T-helper 17 cell (primary cell): ENCODE measurements around the gene TMEM179B. TPM values are rescaled to one million over a fixed set of nuclear protein-coding genes. Genes with fewer than 3 reads are reported as not detected.
"Not testable (repeated sequence)": the region's sequence is repeated elsewhere in the genome, so short reads cannot be mapped to it uniquely, and the experiment has no call there.

Experiments
- ATAC-seq: fragments of 150-1000 bp; cut with Tn5 transposase; 2 replicates; pipeline ENCODE4 v1.10.0; 2021; ENCODE audit warnings: mild to moderate bottlenecking, moderate library complexity
- DNase-seq, 3 donors: peaks; one replicate each; pipeline versions ENCODE4 v3.0.0 to v3.0.0-alpha.2; 2020 to 2021
- H3K9me3 ChIP-seq: one replicate; pipeline ENCODE4 v1.7.0; 2013; ENCODE audit warnings: low read length, mild to moderate bottlenecking; ENCODE audit not compliant: control insufficient read depth, poor library complexity, severe bottlenecking
- H3K27ac Mint-ChIP-seq: one replicate; pipeline ENCODE4 v1.8.0; 2022; ENCODE audit warnings: mild to moderate bottlenecking, moderate library complexity, mixed read lengths
- H3K27me3 Mint-ChIP-seq: one replicate; pipeline ENCODE4 v1.8.0; 2022; ENCODE audit warnings: mixed read lengths
- H3K36me3 Mint-ChIP-seq: one replicate; pipeline ENCODE4 v1.8.0; 2022; ENCODE audit warnings: low read depth, mixed read lengths
- H3K4me1 Mint-ChIP-seq: one replicate; pipeline ENCODE4 v1.8.0; 2022; ENCODE audit warnings: mild to moderate bottlenecking, mixed read lengths
- H3K4me3 Mint-ChIP-seq: one replicate; pipeline ENCODE4 v1.8.0; 2022; ENCODE audit warnings: mild to moderate bottlenecking, moderate library complexity, mixed read lengths
- total RNA-seq, 4 donors: library from RNA in 2 of 4; stranded (reverse) in 2 of 4; gene quantifications; one replicate each; pipeline ENCODE4 v1.2.3 and lab custom pipeline; 2022 to 2026

TMEM179B gene, protein sequence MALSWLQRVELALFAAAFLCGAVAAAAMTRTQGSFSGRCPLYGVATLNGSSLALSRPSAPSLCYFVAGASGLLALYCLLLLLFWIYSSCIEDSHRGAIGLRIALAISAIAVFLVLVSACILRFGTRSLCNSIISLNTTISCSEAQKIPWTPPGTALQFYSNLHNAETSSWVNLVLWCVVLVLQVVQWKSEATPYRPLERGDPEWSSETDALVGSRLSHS
- total RNA-seq: 10 to 100 TPM; 20.5 to 27.7 TPM
- total RNA-seq (lab: John Stamatoyannopoulos, UW): 17.3 to 24.7 reads per million in 2 donors

DNA sequence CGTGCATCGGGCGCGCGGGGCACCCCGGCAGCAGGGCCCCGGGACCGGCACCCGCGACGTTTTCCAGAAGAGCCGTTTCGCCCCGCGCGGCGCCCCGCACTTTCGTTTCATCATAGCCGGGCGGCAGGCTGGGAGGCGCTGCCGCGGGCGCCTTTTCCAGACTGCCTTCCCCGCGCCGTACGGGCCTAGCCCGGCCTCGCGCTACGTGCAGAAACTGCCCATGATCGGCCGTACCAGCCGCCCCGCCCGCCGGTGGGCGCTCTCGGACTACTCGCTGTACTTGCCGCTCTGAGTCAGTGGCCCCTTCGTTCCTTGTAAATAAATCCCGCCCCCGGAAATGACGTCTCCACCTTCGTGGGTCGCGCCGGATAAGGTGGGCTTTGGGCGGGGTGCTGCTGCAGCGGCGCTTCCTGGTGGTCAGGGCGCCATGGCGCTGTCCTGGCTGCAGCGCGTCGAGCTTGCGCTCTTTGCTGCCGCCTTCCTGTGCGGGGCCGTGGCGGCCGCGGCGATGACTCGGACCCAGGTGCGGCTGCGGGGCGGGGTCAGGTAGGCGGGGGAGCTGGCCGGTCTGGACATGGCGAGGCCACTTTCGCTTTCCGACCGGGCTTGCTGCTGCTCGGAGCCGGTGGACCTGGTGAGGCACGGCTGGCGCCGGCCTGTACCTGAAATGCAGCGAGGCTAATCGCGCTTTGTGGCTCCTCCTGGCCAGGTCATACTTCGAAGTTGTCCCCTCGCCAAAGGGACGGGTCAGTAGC is at the start of gene TMEM179B:
TSS of gene TMEM179B (plus strand) at position 398 of the 755 bp plus-strand sequence. CDS start at position 428, 30 bp downstream.
- ATAC-seq (peak; percentile 73), DNase-seq (peak; percentile 88 to 93 (median 91))
- peaks cover 36% of the 10 kb centered on the region for H3K4me1 Mint-ChIP-seq
- H3K9me3 ChIP-seq: no peaks in the 10 kb centered on the region
- H3K27me3 Mint-ChIP-seq: no peaks in the 10 kb centered on the region
- peak within 1 kb of the TSS; percentile 95 for H3K4me3 Mint-ChIP-seq
- peak within 1 kb of the TSS; percentile 93 for H3K27ac Mint-ChIP-seq
- H3K36me3 Mint-ChIP-seq: no peaks in the 10 kb centered on the region

DNA sequence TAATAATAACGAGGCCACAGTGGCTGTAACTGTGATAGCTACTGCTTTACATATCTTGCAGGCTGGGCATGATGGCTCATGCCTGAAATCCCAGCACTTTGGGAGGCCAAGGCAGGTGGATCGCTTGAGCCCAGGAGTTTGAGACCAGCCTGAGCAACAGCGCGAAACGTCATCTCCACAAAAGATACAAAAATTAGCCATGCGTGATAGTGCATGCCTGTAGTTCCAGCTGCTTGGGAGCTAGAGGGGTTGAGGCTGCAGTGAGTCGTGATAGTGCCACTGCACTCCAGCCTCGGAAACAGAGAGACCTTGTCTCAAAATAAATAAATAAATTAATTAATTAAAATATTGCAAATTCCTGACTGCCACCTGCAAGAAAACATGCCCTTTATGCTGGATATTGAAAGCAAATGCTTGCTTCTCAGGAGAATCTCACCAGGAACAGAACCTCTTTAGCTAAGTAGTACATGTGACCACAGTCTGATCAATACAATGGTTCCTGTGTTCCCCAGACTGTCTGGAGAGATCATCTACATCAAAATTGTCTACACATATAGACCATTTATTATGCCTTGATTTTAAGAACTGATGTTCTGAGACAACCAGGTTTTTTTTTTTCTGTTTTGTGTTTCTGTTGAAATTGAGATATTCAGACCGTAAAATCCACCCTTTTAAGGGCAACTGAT is 39.6 kb upstream of the TMEM179B start:
- Mint-ChIP-seq H3K27ac (no peak overlapping the region), H3K4me3 (no peak overlapping the region)
- DNase-seq: no peak

DNA sequence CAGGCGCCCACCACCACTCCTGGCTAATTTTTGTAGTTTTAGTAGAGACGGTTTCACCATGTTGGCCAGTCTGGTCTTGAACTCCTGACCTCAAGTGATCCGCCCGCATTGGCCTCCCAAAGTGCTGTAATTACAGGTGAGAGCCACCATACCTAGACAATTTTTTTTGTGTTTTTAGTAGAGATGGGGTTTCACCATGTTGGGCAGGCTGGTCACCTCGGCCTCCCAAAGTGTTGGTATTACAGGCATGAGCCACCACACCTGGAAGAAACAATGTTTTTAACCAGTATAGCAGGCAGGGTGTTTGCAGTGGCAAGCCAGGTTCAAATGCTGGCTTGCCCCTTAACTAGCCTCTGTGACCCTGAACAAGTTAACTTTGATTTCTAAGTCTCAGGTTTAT is 37.3 kb upstream of the TMEM179B start:
- H3K27ac Mint-ChIP-seq, H3K27me3 Mint-ChIP-seq, H3K9me3 ChIP-seq, DNase-seq, ATAC-seq, H3K36me3 Mint-ChIP-seq, H3K4me3 Mint-ChIP-seq: not testable (repeated sequence)
- peaks cover 13% of the 10 kb centered on the region for H3K4me1 Mint-ChIP-seq

More for the DNA sequence above, 39.6 kb upstream of the TMEM179B start:
- no peak for ATAC-seq
- H3K4me1 Mint-ChIP-seq: peaks cover 8% of the 10 kb centered on the region
- H3K9me3 ChIP-seq: no peaks in the 10 kb centered on the region
- no peaks in the 10 kb centered on the region for H3K36me3 Mint-ChIP-seq
- H3K27me3 Mint-ChIP-seq: no peaks in the 10 kb centered on the region

DNA sequence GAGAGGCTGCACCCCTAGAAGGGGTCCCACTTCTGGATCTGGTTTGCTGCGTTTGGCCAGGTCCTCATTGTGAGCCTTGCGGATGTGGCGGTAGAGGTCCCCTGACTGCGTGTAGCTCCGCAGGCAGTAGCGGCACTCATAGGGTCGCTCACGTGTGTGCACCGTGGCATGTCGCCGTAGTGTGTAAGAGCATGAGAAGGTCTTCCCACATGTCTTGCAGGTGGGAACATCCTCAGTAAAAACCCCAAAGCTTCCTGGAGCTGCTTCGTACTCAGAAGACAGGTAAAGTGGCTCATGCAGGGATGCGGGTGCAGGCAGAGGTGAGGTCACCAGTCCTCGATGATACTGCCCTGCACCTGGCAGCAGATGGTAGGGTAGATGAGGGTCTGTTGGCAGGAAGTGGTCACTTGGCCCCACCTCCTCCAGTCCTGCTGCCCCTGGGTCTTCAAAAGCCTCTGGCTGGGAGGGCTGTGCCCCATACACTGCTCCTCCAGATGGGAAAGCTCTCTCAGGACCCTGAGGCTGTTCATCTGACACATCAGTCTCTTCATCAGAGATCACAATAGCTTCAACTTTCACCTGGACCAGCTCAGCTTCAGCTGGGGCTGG is 34.9 kb upstream of the TMEM179B start:
- no peak overlapping the region for H3K27ac Mint-ChIP-seq
- no peak for DNase-seq
- H3K4me3 Mint-ChIP-seq: no peak overlapping the region

DNA sequence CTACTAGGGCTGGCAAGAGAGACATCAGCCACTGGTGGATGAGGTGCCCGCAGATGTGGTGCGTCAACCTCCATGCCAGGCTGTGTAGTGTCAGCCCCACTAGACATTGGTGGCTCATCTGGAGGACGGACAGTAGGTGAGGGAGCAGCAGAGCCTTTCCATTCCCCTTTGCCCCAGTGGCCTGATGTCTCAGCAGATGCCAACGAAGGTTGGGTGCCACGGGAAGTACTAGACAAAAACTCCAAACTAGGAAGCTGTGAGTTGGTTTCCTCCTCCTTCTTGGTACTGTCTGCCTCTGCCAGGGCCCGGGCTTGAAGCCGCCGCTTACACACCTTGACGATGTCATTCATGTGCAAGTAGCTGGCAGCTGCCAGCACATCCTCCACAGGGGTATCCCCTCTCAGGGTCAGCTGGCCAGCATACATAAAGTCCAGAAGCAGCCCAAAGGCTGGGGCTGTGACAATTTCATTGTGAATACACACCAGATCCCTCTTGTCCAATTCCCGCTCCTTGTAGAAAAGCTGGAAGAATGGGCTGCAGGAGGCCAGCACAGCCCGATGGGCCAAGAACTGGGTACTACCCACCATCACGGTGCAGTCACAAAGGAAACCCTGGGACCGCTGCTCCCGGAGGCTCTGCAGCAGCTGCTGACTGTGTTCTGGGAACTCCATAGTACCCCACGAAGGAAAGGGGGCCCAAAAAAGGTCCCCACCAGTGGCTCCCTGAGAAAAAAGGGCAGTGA is 34.0 kb upstream of the TMEM179B start:
- Mint-ChIP-seq H3K36me3 (no peaks in the 10 kb centered on the region), H3K4me3 (peak overlapping the region; percentile 98)

More for the DNA sequence above, 34.9 kb upstream of the TMEM179B start:
- H3K9me3 ChIP-seq: no peaks in the 10 kb centered on the region
- H3K36me3 Mint-ChIP-seq: no peaks in the 10 kb centered on the region
- ATAC-seq: no peak
- H3K27me3 Mint-ChIP-seq: no peaks in the 10 kb centered on the region
- H3K4me1 Mint-ChIP-seq: peaks cover 13% of the 10 kb centered on the region

DNA sequence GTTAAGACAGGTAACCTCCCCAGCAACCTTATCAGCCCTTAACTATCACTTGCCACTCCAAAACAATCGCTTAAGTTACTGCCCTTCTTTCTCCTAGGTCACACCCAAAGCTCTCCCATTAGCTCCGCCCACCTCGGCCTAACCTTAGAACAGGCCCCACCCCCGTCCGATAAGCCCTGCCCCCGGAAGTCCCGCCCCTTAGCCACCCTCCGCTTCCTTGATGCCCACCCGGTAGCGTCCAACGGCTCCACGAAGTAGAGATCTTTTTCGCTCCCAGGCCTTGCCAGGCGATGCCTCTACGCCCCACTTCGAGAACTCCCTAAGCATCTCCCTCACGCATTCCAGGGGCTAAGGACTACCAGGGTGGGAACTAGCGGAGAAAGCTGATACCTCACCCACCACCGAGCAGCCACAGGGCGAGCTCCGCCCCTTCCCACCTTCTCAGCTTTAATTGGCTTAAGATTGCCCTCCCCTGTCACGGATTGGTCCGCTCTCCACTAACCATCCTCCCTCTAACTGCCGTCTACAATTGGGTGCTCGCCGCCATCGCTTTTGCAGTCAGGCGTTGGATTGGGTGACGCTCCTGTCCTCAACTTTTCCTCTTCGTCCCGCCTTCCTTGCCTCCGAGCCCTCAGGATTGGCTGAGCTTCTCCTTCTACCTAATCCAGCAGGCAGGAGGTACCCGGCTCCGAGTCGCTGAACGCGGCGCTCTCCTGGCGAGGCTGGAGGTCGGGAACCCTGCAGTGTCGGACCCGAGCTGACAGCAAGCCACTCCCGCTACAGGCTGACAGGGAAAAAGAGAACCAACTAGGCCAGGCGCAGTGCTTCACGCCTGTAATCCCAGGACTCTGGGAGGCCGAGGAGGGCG is 33.2 kb upstream of the TMEM179B start, which contains the start of gene ZBTB3:
TSS of gene ZBTB3 (minus strand) at position 425 of the 868 bp plus-strand sequence. CDS start 496 bp downstream, outside the sequence.
- H3K27me3 Mint-ChIP-seq: no peaks in the 10 kb centered on the region
- no peaks in the 10 kb centered on the region for H3K9me3 ChIP-seq
- H3K36me3 Mint-ChIP-seq: no peaks in the 10 kb centered on the region
- peak within 1 kb of the TSS; percentile 94 for H3K27ac Mint-ChIP-seq
- DNase-seq: peak; percentile 91 to 94 (median 91)
- peaks cover 10% of the 10 kb centered on the region for H3K4me1 Mint-ChIP-seq
- H3K4me3 Mint-ChIP-seq: peak within 1 kb of the TSS; percentile 98
- ATAC-seq: peak; percentile 95

More for the DNA sequence above, 34.0 kb upstream of the TMEM179B start:
- ATAC-seq (no peak), DNase-seq (no peak)
- Mint-ChIP-seq H3K27me3 (no peaks in the 10 kb centered on the region), H3K4me1 (peaks cover 13% of the 10 kb centered on the region), H3K27ac (peak overlapping the region; percentile 94)
- H3K9me3 ChIP-seq: no peaks in the 10 kb centered on the region

DNA sequence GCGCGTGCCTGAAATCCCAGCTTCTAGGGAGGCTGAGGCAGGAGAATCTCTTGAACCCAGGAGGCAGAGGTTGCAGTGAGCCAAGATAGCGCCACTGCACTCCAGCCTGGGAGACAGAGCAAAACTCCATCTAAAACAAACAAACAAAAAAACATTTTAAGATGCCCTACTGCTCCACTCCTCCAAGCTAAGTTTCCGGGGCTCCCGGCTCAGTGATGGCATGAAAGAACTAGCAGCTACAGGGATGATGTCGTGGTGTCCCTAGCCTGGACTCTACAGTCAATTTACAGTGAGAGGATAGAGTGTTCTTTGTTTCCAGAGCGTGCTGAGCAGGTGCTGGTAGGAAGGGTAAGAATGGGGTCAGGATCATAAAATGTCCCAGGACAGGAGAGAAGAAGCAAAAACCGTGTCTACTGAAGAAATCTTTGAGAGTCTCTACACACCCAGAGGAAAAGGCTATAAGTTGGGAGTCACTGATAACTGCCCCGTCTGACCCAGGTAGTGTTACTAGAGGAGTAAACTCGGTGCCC is 32.1 kb upstream of the TMEM179B start:
- Mint-ChIP-seq H3K27ac (peak overlapping the region; percentile 94), H3K4me1 (peaks cover 6% of the 10 kb centered on the region), H3K4me3 (peak overlapping the region; percentile 21), H3K36me3 (no peaks in the 10 kb centered on the region), H3K27me3 (no peaks in the 10 kb centered on the region)
- ATAC-seq: no peak
- no peak for DNase-seq
- H3K9me3 ChIP-seq: no peaks in the 10 kb centered on the region

DNA sequence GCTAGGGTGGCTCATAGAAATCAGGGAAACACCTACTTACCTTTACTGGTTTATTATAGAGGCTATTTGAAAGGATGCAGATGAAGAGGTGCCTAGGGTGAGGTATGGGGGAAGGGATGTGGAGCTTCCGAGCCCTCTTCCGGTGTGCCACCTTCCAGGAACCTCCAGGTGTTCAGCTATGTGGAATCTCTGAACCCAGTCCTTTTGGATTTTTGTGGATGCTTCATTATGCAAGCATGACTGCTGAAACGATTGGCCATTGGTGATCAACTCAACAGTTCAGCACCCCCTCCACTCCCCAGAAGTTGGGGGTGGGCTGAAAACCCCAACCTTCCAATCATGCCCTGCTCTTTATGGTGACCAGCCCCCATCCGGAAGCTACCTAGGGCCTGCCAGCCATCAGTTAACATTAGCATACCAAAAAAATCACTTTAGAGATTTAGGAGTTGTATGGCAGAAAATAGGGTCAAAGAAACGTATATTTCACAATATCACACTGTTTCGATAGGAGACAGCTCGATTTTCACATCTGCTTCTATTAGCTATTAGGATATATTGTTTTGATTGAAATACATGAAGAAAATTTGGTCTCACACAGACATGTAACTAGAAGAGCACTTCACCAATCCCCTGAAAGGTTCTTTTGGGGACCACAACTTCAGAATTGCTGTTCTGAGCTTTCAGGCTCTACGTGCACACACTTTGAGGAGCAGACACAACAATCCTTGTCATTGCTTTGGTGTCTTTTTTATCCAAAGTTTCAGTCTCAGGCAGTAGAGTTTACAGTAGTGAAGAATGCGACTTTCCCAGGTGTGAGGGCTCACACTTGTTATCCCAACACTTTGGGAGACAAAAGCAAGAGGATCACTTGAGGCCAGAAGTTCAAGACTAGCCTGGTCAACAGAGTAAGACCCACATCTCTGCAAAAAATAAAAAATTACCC is 29.1 kb upstream of the TMEM179B start:
- Mint-ChIP-seq H3K4me3 (no peak overlapping the region), H3K27me3 (no peaks in the 10 kb centered on the region), H3K36me3 (no peaks in the 10 kb centered on the region), H3K27ac (no peak overlapping the region), H3K4me1 (peaks cover 16% of the 10 kb centered on the region)
- no peak for ATAC-seq
- no peaks in the 10 kb centered on the region for H3K9me3 ChIP-seq
- DNase-seq: no peak

DNA sequence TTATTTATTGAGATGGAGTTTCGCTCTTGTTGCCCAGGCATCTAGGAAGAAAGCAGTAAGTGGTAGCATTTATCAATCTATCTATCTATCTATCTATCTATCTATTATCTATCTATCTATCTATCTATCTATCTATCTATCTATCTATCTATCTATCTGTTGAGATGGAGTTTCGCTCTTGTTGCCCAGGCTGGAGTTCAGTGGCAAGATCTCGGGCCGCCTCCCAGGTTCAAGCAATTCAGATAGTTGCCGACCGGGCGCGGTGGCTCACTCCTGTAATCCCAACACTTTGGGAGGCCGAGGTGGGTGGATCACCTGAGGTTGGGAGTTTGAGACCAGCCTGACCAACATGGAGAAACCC is 26.4 kb upstream of the TMEM179B start:
- H3K9me3 ChIP-seq, DNase-seq, H3K36me3 Mint-ChIP-seq, H3K27me3 Mint-ChIP-seq, ATAC-seq: not testable (repeated sequence)
- Mint-ChIP-seq H3K27ac (peak overlapping the region; percentile 88), H3K4me3 (peak overlapping the region; percentile 95), H3K4me1 (peaks cover 11% of the 10 kb centered on the region)

DNA sequence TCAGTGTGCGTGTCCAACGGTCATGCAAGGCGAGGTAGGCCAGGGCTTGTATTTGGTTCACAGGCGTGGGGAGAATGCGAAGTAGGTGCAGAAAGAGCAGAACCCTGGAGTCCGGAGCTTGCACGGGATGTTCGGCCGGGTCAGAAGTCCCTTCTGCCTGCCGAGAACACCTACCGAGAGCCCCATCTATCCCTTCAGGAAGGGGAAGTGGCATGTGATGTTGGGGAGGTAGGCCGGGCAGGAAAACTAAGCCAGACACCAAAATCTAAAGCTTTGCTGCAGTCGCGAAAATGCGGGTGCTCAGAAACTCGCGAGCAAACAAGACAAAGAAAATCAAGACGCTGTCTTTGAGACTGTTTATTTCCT is 16.4 kb upstream of the TMEM179B start:
- DNase-seq (no peak), ATAC-seq (peak; percentile 3)
- H3K9me3 ChIP-seq: no peaks in the 10 kb centered on the region
- Mint-ChIP-seq H3K27ac (peak overlapping the region; percentile 94), H3K4me3 (peak overlapping the region; percentile 94), H3K36me3 (no peaks in the 10 kb centered on the region), H3K27me3 (no peaks in the 10 kb centered on the region), H3K4me1 (peaks cover 19% of the 10 kb centered on the region)
